HG03442 (cell line): ENCODE data around the gene SETX.

ENCODE experiments used
- ATAC-seq: cut with Tn5 transposase; IDR thresholded peaks from one replicate; pipeline ENCODE4 v1.9.1; 2021; ENCODE audit warnings: mild to moderate bottlenecking, moderate library complexity; ENCODE audit not compliant: unreplicated experiment

The SETX gene

DNA sequence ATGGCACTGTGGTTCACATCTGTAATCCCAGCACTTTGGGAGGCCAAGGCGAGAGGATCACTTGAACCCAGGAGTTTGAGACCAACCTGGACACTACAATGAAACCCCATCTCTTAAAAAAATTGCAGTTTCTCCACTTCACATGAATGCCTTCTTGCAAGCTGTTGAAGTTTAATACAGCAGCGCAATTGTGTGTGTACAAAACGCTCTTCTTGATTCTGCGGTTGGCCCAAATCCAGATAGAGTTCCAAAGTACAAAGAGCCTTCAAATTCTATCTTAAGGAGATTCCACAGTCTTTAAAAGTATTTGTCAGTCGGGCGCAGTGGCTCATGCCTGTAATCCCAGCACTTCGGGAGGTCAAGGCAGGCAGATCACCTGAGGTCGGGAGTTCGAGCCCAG lies 9.3 kb upstream of the SETX start:
- ATAC-seq = no peak

DNA sequence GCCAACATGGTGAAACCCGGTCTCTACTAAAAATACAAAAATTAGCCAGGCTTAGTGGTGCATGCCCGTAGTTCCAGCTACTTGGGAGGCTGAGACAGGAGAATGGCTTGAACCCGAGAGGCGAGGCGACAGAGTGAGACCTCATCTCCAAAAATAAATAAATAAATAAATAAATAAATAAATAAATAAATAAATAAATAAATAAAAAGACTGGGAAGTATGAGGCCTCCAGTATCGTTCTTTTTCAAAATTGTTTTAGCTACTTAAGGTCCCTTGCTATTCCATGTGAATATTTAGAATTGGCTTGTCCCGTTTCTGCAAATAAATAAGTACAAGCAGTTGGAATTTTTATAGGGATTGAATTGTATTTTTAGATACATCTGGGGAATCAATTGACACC lies 3.0 kb upstream of the SETX start:
- ATAC-seq = no peak

DNA sequence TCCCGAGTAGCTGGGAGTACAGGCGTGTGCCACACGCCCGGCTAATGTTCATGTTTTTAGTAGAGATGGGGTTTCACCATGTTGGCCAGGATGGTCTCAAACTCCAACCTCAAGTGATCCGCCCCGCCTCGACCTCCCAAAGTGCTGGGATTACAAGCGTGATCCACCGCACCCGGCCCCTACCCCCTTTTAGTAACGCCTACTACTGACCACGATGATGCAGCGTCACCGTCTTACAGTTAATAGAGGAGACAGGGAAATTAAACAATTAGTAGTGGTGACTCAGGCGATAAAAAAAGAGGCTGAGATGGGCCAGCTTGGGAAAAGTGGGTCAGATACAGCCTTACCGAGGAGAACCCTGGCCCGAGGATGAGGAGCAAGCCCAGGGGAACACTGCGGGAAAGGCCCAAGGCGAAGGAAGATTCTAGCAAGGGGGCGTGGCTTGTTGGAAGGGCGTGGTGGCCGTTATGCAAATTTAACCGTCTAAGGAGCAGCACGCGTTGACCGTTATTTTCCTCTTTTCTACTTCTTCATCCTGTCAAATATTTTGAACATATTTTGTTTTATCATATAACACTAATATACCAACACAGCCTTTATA lies 1.6 kb upstream of the SETX start:
- no peak for ATAC-seq

DNA sequence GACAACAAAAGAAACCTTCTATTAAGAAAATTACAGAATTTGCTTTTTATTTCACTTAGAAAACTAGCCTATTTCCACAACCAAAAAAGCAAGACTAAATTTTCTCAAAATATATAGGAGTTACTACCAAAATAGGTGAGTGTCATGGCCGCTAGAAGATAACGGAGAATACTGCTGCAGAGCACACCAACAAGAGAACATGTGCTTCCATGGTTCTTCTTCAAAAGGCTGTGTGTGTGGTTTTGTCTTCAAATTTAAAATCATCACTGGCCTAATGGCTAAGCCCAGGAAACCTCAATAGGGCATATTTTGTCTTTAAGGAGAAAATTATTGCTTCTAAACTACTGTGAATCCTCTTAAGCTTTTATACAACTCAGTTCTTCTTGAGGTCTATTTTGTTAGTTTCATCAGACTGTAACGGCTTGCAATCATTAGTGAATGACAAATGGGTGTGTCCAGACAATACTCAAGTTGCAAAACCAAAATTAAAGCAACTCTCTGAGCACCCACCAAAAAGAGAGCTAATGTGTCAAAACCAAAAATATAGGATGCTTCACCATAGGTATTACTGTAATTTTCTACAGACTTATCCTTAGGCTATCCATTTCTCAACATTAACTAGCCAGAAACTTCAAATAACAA lies 3.3 kb downstream of the SETX start:
- no peak for ATAC-seq

DNA sequence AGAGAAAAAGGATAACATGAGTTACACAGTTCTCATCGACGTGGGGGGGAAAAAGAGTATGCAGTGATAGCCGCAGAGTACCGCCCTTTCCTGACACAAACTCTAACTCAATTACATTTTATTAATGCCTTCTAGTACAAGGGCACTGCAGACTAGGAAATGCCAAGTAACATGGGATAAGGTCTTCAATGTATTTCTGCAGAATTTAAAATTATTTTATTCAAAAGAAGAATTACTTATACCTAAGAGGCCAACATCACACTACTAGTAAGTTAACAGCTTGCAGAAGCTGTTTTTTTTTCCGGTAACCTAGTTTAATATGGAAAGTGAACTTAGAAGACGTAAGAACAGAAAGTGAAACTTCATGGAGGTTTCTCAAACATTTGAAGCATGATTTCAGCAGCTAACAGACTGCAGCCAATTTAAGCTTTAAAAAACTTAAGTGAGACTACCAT lies 3.9 kb downstream of the SETX start:
- ATAC-seq = no peak

DNA sequence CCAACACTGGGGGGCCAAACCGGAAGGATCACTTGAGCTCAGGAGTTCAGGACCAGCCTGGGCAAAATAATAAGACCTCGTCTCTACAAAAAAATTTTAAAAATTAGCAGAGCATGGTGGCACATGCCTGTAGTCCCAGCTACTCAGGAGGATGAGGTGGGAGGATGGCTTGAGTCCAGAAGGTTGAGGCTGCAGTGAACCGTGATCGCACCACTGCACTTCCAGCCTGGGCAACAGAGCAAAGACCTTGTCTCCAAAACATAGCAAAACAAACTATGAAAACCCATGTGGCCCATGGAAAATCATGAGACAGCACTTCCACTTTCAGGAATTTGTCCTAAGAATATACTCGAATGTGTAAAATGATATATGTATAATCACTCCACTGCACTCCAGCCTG lies 6.1 kb downstream of the SETX start:
- ATAC-seq = no peak

DNA sequence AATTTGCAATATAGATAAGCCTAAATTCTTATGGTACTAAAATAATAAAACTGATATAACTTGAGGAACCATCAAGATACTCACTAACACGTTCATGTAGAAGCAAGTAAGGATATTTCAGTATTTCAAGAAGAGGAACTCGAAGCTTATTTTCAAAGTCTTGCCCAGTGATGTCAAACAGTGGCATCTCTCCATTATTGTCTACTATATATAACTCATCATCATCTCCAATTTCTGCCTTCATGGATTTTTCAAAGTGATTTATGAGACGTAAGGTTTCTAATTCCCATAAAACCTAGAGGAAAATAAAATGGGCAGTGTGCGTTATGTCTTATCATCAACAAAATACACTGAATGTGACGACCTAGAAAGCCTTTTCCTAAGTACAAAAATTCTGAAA lies 8.6 kb downstream of the SETX start:
- no peak for ATAC-seq

DNA sequence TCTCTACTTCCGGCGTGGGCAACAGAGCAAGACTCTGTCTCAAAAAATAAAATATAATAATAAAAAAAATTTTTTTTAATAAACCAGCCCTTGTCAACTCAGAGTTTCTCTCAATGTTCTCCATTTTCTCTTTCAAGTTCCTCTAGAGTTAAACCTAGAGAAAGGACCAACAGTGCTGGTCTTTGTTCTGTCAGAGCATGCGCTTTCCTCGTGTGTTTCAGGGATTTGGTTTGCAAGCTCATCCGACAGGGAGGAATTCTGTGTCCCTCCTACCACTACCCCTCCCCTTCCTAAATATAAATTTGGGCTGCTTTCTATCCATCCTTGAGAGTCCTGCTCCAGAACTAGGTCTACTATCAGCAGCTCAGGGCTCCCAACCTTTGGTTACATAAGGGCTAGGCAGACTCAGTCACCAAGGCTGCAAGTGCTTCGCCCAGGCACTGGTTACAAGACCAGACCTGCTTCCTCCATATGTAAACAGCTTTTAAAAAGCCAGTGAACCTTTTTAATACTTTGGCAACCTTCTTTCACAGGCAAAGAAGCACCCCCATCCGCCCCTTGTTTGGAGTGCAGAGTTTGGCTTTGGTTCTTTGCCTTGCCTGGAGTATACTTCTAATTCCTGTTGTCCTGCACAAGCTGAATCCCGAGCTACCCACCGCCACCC lies 13.5 kb downstream of the SETX start:
- no peak for ATAC-seq

DNA sequence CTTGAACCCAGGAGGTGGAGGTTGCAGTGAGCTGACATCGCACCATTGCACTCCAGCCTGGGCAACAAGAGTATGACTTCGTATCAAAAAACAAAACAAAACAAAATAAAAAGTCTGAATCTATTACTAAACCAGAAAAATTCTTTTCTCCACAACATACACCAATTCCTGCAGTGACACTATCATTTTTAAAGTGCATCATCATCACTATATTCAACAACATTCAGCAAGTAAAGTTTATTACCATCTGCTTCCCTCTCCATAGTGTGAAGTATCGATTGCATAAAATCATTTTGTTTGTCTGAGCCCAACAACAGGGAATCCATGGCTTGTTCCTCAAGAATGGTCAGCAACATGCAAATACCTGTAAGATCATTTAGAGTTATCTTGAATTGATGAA lies 20.4 kb downstream of the SETX start:
- no peak for ATAC-seq

DNA sequence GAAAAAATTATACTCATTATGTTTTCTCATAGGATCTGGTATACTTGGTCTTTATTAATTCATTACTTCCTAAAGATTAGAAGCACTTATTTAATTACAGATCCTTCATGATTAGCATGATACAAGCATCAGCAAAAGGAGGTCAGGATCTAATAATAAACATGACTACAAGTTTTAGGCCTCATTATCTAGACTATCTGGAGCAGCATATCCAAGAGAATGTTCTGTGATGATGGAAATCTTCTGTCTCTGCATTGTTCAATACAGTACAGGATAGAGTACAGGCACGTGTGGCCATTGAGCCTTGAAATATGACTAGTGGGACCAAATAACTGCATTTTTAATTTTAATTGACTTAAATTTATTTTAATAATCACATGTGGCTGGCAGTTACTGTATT lies 21.2 kb downstream of the SETX start:
- ATAC-seq = no peak

DNA sequence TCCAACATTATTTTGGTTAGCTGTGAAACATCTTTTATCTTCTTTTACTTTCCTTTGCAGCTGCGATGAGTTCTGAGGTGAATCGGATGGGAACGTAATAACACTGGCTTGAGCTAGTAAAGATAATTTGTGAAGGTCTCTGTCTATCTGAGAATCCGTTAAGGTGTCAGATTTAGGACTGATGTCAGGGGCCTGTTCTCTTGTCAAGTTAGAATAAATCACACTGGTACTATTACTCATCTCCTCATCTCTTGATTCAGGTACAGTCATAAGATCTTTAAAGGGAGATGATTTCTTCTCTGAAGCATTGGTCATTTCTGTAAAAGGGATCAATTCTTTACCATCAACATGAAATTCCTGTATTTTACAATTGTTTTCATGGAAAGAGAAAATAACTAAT lies 26.2 kb downstream of the SETX start:
- ATAC-seq = no peak

DNA sequence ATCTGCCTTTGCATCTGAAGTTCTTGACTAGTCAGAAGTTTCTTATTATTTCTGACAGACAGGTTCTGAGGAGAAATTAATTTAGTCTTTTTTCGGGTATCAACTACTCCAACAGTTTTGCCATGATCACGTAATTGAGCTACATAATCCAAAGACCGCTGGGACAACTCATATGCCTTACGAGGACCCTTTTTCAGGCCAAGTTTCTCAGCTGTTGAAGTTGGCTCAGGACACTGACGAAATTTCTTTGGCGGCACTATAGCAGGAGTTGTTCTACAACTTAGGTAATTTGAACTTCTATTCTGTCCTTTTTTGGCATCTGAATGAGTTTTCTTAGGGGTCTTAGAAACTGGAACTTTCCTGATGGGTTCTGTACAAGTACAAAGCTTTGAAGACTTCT lies 27.2 kb downstream of the SETX start:
- ATAC-seq = no peak

DNA sequence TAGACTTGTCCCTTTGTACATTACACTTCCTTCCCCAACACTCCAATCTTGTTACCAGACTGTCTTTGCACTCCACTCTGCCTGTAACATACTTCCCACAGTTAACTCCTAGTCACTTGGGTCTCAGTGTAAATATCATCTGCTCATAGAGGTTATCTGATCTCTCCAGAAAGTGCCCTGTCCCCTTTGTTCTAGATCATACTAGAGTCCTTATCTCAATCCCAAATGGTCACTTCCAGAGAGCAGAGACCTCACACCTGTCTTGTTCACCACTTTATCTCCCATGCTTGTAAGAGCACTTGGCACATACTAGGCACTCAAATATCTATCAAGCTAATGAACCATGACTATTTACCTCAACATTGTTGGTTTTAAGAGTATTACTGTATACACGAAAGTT lies 30.4 kb downstream of the SETX start:
- no peak for ATAC-seq

DNA sequence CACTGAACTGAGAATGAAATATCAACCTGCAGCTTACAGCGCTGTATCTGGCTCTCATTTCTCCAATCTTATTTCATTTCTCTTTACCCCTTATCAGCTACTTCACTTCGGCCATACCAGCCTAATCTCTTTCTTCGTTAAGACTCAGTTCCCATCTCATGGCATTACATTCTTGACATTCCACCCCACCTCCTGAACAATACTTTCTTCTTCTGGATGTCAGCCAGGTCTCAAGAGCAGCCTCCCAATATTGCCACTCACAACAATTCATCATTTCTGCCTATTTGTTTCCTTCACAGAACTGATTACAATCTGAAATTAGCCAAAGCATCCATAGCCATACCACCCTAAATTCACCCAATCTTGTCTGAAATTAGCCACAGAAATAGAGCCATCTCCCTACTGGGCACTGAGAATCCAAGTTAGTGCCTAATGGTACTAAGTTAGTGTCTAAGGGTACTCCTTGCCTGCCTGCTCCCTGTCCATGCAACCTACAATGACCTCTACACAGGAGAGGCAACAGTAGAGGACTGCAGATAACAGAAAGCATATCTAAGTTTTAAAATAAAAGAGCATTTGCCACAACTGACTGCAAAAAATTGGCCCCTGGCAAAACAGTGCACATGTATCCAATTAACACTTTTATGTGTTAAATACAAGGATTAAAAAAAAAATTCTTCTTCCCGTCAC lies 35.2 kb downstream of the SETX start:
- no peak for ATAC-seq

DNA sequence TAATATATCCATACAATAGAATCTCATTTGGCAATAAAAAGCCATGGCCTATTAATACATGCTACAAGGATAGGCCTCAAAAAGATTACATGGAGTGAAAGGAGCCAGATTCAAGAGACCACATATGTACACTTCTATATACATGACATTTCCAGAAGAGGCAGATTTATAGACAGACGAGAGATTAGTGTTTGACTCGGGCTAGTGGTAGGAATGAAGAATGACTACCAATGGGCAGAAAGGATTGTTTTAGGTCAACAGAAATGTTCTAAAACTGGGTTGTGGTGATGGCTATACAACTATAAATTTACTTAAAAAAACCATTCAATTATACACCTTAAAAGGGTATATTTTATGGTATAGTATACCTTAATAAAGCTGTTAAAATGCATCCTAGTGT lies 41.9 kb downstream of the SETX start:
- no peak for ATAC-seq

DNA sequence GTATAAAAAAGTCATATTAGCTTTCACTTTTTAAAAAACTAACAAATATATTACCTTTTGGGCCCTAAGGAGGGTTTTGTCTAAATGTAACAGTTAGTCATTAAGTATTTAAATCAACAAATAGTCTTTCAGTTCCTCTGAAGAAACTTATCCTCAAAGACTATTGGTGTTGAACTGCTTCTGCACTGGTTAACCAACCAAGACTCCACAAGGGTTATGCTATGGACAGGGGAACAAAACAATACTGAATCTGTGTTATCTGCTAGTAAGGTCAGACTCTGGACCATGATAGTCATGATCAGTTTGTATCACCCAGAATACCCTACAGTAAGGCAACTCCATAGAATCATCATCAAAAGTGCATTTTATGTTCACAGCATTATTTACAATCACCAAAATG lies 42.4 kb downstream of the SETX start:
- ATAC-seq = no peak

DNA sequence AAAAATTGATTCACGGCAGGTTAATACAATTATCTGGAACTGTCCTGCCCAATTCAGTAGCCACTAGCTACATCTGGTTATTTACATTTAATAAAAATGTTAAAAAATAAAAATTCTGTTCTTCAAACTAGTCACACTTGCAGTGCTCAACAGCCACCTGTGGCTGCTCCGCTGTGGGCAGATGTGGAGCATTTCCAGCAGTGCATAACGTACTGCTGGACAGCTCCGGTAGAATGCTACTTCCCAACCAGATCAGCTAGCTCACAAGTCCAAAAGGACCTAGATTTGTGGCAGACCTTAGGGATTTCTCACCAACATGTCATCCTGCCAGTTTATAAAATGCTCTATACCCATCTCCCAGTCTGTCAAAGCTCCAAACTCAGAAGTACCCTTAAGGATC lies 42.8 kb downstream of the SETX start:
- ATAC-seq = no peak

DNA sequence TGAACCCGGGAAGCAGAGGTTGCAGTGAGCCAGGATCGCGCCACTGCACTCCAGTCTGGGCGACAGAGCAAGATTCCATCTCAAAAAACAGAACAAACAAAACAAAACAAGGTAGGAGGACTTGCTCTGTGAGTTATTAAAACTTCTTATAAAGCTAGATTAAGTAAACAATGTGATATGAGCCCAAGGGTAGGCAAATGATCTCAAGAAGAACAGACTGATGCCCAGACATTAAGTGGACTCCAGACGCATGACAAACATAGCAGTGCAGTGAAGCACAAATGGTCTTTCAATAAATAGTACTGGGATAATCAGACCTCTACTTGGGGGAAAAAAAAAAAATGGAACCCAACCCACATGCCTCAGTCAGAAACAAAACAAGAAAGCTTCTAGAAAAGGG lies 45.7 kb downstream of the SETX start:
- no peak for ATAC-seq

DNA sequence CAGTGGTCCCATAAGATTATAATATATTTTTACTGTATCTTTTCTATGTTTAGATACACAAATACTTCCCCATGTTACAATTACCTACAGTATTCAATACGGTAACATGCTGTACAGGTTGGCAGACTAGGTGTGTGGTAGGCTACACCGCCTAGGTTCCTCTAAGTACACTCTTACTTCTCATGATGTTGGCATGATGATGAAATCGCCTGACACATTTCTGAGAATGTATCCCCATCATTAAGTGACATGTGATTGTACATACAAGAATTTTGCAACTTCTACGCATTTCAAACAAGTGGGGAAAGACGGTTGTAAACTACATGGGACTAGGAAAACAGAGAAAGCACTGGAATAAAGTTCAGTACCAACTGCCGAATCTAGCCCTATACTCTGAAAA lies 53.3 kb downstream of the SETX start:
- ATAC-seq = no peak

DNA sequence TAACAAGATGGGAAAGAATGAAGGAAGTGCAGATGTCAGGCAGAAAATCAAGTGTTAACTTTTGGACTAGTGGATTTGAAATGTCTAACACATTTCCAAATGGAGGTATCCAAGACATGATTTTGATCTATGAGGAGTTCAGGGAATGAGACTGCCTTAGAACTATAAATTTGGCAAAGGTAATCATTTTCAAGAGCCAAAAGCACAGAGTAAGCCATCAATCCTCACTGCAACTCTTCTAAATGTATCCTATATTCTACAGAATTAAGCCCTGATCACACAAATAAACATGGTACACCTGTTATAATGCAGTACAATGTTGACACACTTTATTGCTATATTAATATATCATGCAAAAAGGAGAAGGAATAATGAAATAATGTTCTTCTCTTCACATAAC lies 55.6 kb downstream of the SETX start:
- no peak for ATAC-seq

DNA sequence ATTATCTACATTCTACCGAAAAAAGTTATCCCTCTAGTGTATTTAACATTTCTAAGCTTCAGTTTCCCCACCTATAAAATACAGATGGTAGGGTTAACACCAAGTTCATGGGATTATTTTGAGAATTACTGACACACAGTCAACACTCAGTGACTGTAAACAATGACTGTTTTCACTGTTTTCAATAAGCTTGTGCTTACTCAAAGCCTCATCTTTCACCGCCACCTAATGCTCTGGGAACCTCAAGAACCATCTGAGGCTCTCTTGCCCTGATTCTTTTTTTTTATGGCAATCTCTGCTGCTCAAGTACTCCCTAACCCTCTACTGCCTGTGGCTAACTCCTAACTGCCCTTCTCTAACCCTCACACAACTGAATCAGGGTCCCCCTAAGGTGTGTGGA lies 59.6 kb downstream of the SETX start:
- no peak for ATAC-seq

DNA sequence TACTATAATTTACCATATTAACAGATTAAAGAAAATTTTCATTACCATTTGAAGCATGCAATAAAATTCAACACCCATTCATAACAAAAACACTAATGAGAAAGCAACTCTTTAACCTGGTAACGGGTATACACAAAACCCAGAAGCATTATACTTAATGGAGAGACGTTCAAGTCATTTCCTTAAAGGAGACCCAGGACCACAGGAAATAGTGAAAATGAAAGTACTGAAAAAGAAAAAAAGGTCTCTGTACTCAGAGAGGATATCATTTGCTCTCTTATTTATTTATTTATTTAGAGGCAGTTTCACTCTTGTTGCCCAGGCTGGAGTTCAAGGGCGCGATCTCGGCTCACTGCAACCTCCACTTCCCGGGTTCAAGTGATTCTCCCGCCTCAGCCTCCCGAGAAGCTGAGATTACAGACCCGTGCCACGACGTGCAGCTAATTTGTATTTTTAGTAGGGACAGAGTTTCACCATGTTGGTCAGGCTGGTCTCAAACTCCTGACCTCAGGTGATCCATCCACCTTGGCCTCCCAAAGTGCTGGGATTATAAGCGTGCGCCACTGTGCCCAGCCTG lies 61.6 kb downstream of the SETX start:
- ATAC-seq = no peak
